Epidermal melanocyte (primary cell): Measurements from ENCODE around the gene PCSK6.

Experiments
- DNase-seq: peaks from one replicate; pipeline ENCODE4 v3.0.0; 2011; ENCODE audit warnings: low spot score; ENCODE audit not compliant: insufficient read length

PCSK6 gene

GRCh38 chr15:101499863-101500713 is 10.6 kb upstream of the PCSK6 start:
- DNase-seq, result no peak

GRCh38 chr15:101498717-101499480 is 9.4 kb upstream of the PCSK6 start:
- DNase-seq, result no peak

- DNase-seq, result no peak
Observed at GRCh38 chr15:101498076-101498716, 8.7 kb upstream of the PCSK6 start.

- no peak for DNase-seq
Observed at GRCh38 chr15:101497484-101498034, 8.1 kb upstream of the PCSK6 start.

GRCh38 chr15:101497017-101497416 is 7.5 kb upstream of the PCSK6 start:
- no peak for DNase-seq

GRCh38 chr15:101496198-101496986 is 6.9 kb upstream of the PCSK6 start:
- DNase-seq, result no peak

GRCh38 chr15:101495334-101496197 is 6.1 kb upstream of the PCSK6 start:
- no peak for DNase-seq

- no peak for DNase-seq
Observed at GRCh38 chr15:101494251-101494796, 4.8 kb upstream of the PCSK6 start.

GRCh38 chr15:101492766-101493692 is 3.5 kb upstream of the PCSK6 start:
- DNase-seq, result no peak

- no peak for DNase-seq
Observed at GRCh38 chr15:101491734-101492640, 2.5 kb upstream of the PCSK6 start.

GRCh38 chr15:101490922-101491733 is 1.6 kb upstream of the PCSK6 start:
- no peak for DNase-seq

GRCh38 chr15:101490408-101490891 is 943 bp upstream of the PCSK6 start:
- no peak for DNase-seq

GRCh38 chr15:101489237-101489598 is 289 bp downstream of the PCSK6 start:
- DNase-seq, result no peak

GRCh38 chr15:101488300-101489164 is 975 bp downstream of the PCSK6 start:
- DNase-seq, result no peak

GRCh38 chr15:101486696-101487459 is 2.6 kb downstream of the PCSK6 start:
- DNase-seq, result no peak
